H1 (cell line): Measurements from ENCODE around the gene RNF152. TPM values are rescaled to one million over a fixed set of nuclear protein-coding genes. Genes with fewer than 3 reads are reported as not detected.

Experiments used
- CTCF ChIA-PET: fragments of 300-600 bp; sonication (Branson Sonifier 250); formaldehyde crosslinking; loops from one replicate; lab custom pipeline; 2021; ENCODE audit not compliant: partially characterized antibody; lab: Charles Lee
- POLR2A ChIA-PET: fragments of 300-600 bp; sonication (Branson Sonifier 250); formaldehyde crosslinking; loops from one replicate; lab custom pipeline; 2021; ENCODE audit warnings: inconsistent platforms; ENCODE audit not compliant: partially characterized antibody; lab: Charles Lee
- DNase-seq, 2 experiments: peaks; one replicate each; pipeline versions ENCODE4 v3.0.0 to v3.0.0-alpha.2; 2010 to 2022; ENCODE audit warnings: low spot score in 2 of 2, low read depth in 1 of 2, mixed read lengths in 1 of 2
- FAIRE-seq: peaks from 2 replicates; lab custom pipeline; 2011; peaks lifted over from hg19 to GRCh38; lab: Jason Lieb, UNC
- H2AFZ ChIP-seq: 2 replicates; pipeline ENCODE4 v1.8.1; 2012; ENCODE audit warnings: low read length, inconsistent platforms
- H2AK5ac ChIP-seq: 2 replicates; pipeline ENCODE4 v1.6.1; 2013; ENCODE audit warnings: low read depth, low read length
- H2BK120ac ChIP-seq: replicated peaks from 2 replicates; pipeline ENCODE3; 2013; ENCODE audit warnings: low read depth, low read length, inconsistent platforms
- H2BK12ac ChIP-seq: 2 replicates; pipeline ENCODE4 v1.6.1; 2013; ENCODE audit warnings: low read depth, low read length
- H2BK15ac ChIP-seq: 2 replicates; pipeline ENCODE4 v1.6.1; 2013; ENCODE audit warnings: low read length
- H2BK20ac ChIP-seq: 2 replicates; pipeline ENCODE4 v1.6.1; 2013; ENCODE audit warnings: low read length
- H2BK5ac ChIP-seq: 2 replicates; pipeline ENCODE4 v1.6.1; 2013; ENCODE audit warnings: low read depth, low read length
- H3K14ac ChIP-seq: 2 replicates; pipeline ENCODE4 v1.6.1; 2013; ENCODE audit warnings: inconsistent platforms; ENCODE audit not compliant: insufficient read length
- H3K18ac ChIP-seq: 2 replicates; pipeline ENCODE4 v1.6.1; 2013; ENCODE audit warnings: low read length; ENCODE audit errors: extremely low read depth
- H3K23ac ChIP-seq: 2 replicates; pipeline ENCODE4 v1.6.1; 2013; ENCODE audit warnings: inconsistent platforms; ENCODE audit not compliant: insufficient read length
- H3K23me2 ChIP-seq: 2 replicates; pipeline ENCODE4 v1.6.1; 2013; ENCODE audit warnings: low read depth, low read length
- H3K27ac ChIP-seq: 2 replicates; pipeline ENCODE4 v1.6.1; 2011; ENCODE audit warnings: low read depth, low read length, inconsistent platforms
- H3K27me3 ChIP-seq, 4 experiments: replicated peaks in 1 of 4; 1 replicate in 1 of 4; 2 replicates in 3 of 4; pipeline versions ENCODE4 v1.6.1 to v1.8.1; 2011 to 2013; ENCODE audit warnings: low read length in 3 of 4, mild to moderate bottlenecking in 3 of 4, inconsistent platforms in 2 of 4, mixed read lengths in 2 of 4, moderate library complexity in 1 of 4; ENCODE audit not compliant: control insufficient read depth in 3 of 4, insufficient read depth in 3 of 4; ENCODE audit errors: extremely low read depth in 1 of 4
- H3K36me3 ChIP-seq, 4 experiments: 2 replicates each; pipeline versions ENCODE4 v1.6.1 to v1.8.1; 2011 to 2013; ENCODE audit warnings: mild to moderate bottlenecking in 4 of 4, low read length in 3 of 4, moderate library complexity in 2 of 4, control low read depth in 1 of 4, inconsistent platforms in 1 of 4; ENCODE audit not compliant: insufficient read depth in 4 of 4, control insufficient read depth in 2 of 4
- H3K4ac ChIP-seq: replicated peaks from 2 replicates; pipeline ENCODE3; 2013; ENCODE audit warnings: low read length, low read depth, mixed read lengths, inconsistent platforms; ENCODE audit not compliant: insufficient read length
- H3K4me1 ChIP-seq, 4 experiments: replicated peaks in 1 of 4; 1 replicate in 1 of 4; 2 replicates in 3 of 4; pipeline versions ENCODE4 v1.6.1 to v1.8.1; 2011 to 2013; ENCODE audit warnings: low read length in 3 of 4, inconsistent platforms in 2 of 4, mixed read lengths in 1 of 4; ENCODE audit not compliant: insufficient read depth in 4 of 4, control insufficient read depth in 3 of 4
- H3K4me2 ChIP-seq, 2 experiments: 2 replicates each; pipeline versions ENCODE4 v1.6.1 to v1.8.1; 2011 to 2013; ENCODE audit warnings: low read depth in 2 of 2, low read length in 2 of 2, control low read depth in 1 of 2, inconsistent platforms in 1 of 2, mild to moderate bottlenecking in 1 of 2; ENCODE audit not compliant: insufficient read depth in 1 of 2
- H3K4me3 ChIP-seq, 4 experiments: fragments of 200-600, 300-600 bp in 1 of 4; sonication (generic), shearing (Covaris generic), sonication (Bioruptor Twin) in 1 of 4; 2 replicates each; pipeline versions ENCODE4 v1.5.1 to v1.8.1; 2011 to 2016; ENCODE audit warnings: low read length in 4 of 4, low read depth in 3 of 4, control low read depth in 2 of 4, inconsistent platforms in 2 of 4, mild to moderate bottlenecking in 2 of 4, mixed read lengths in 1 of 4, moderate library complexity in 1 of 4; ENCODE audit not compliant: insufficient read depth in 2 of 4; ENCODE audit errors: extremely low read depth in 1 of 4
- H3K56ac ChIP-seq: replicated peaks from 2 replicates; pipeline ENCODE3; 2013; ENCODE audit warnings: low read depth, mild to moderate bottlenecking, mixed read lengths, low read length, inconsistent platforms; ENCODE audit not compliant: insufficient read length
- H3K79me1 ChIP-seq: 2 replicates; pipeline ENCODE4 v1.6.1; 2013; ENCODE audit warnings: low read depth, low read length, control low read depth
- H3K79me2 ChIP-seq, 2 experiments: 2 replicates each; pipeline versions ENCODE4 v1.6.1 to v1.8.1; 2012 to 2013; ENCODE audit warnings: low read length in 2 of 2, mild to moderate bottlenecking in 2 of 2, inconsistent platforms in 1 of 2; ENCODE audit not compliant: insufficient read depth in 2 of 2, control insufficient read depth in 1 of 2
- H3K9ac ChIP-seq, 4 experiments: replicated peaks in 1 of 4; 1 replicate in 1 of 4; 2 replicates in 3 of 4; pipeline versions ENCODE4 v1.6.1 to v1.8.1; 2011 to 2013; ENCODE audit warnings: low read depth in 3 of 4, low read length in 3 of 4, control low read depth in 2 of 4, mild to moderate bottlenecking in 2 of 4, moderate library complexity in 2 of 4, inconsistent platforms in 1 of 4; ENCODE audit errors: extremely low read depth in 1 of 4
- H3K9me3 ChIP-seq, 2 experiments: 2 replicates each; pipeline versions ENCODE4 v1.6.1 to v1.8.1; 2012 to 2013; ENCODE audit warnings: mild to moderate bottlenecking in 2 of 2, moderate library complexity in 2 of 2, control low read depth in 1 of 2, inconsistent platforms in 1 of 2, low read depth in 1 of 2, low read length in 1 of 2, mixed read lengths in 1 of 2; ENCODE audit not compliant: insufficient read depth in 2 of 2
- H4K20me1 ChIP-seq, 2 experiments: replicated peaks in 1 of 2; 2 replicates each; pipeline versions ENCODE3 to v1.8.1; 2011 to 2013; ENCODE audit warnings: inconsistent platforms in 2 of 2, low read length in 2 of 2, mild to moderate bottlenecking in 1 of 2; ENCODE audit not compliant: insufficient read depth in 2 of 2, control insufficient read depth in 1 of 2
- H4K5ac ChIP-seq: 2 replicates; pipeline ENCODE4 v1.6.1; 2013; ENCODE audit warnings: low read length, low read depth, mixed read lengths, inconsistent platforms; ENCODE audit not compliant: insufficient read length
- H4K8ac ChIP-seq: 2 replicates; pipeline ENCODE4 v1.8.0; 2013; ENCODE audit warnings: mild to moderate bottlenecking, moderate library complexity, low read length, inconsistent platforms; ENCODE audit not compliant: insufficient read depth; ENCODE audit errors: extremely low read depth
- H4K91ac ChIP-seq: replicated peaks from 2 replicates; pipeline ENCODE3; 2013; ENCODE audit warnings: low read length, mixed read lengths, inconsistent platforms; ENCODE audit not compliant: insufficient read length
- ASH2L ChIP-seq: fragments of 200-600, 300-600 bp; sonication (generic); IDR thresholded peaks from one replicate; pipeline ENCODE4 v1.7.1; 2017; ENCODE audit warnings: low read length
- BRCA1 ChIP-seq: IDR thresholded peaks from 2 replicates; pipeline ENCODE4 v1.6.1; 2012; ENCODE audit warnings: low read depth, low read length, improper control_type of control experiment
- CBX8 ChIP-seq: fragments of 300-800, 300-1000 bp; sonication (generic); IDR thresholded peaks from 2 replicates; pipeline ENCODE4 v1.7.1; 2016; ENCODE audit warnings: low read depth, low read length, borderline replicate concordance
- CHD1 ChIP-seq: IDR thresholded peaks from 2 replicates; pipeline ENCODE4 v1.6.1; 2012; ENCODE audit warnings: low read depth, low read length, improper control_type of control experiment
- EZH2 ChIP-seq: fragments of 200-600 bp; sonication (generic); IDR thresholded peaks from 2 replicates; pipeline ENCODE4 v1.7.1; 2012; ENCODE audit warnings: low read depth, mild to moderate bottlenecking, moderate library complexity, low read length, inconsistent platforms; ENCODE audit not compliant: severe bottlenecking
- FOSL1 ChIP-seq: IDR thresholded peaks from 2 replicates; pipeline ENCODE4 v1.6.1; 2011; ENCODE audit warnings: mild to moderate bottlenecking, low read depth, low read length, moderate library complexity; ENCODE audit not compliant: insufficient read depth
- POLR2A ChIP-seq, 2 experiments: IDR thresholded peaks; 1 replicate in 1 of 2; 2 replicates in 1 of 2; pipeline ENCODE4 v1.6.1; 2011; ENCODE audit warnings: low read depth in 2 of 2, low read length in 2 of 2, mild to moderate bottlenecking in 2 of 2; ENCODE audit errors: control extremely low read depth in 1 of 2
- POLR2AphosphoS5 ChIP-seq: IDR thresholded peaks from 2 replicates; pipeline ENCODE4 v1.6.1; 2011; ENCODE audit warnings: low read depth, low read length
- RFX5 ChIP-seq: IDR thresholded peaks from 2 replicates; pipeline ENCODE4 v1.6.1; 2011; ENCODE audit warnings: low read depth, low read length, improper control_type of control experiment, borderline replicate concordance
- SIX5 ChIP-seq: IDR thresholded peaks from 2 replicates; pipeline ENCODE4 v1.6.1; 2011; ENCODE audit warnings: mild to moderate bottlenecking, low read depth, low read length
- TAF7 ChIP-seq: optimal IDR thresholded peaks from 2 replicates; pipeline ENCODE3; 2011; ENCODE audit warnings: low read depth, mild to moderate bottlenecking, inconsistent platforms, low read length, moderate library complexity, borderline replicate concordance
- TCF12 ChIP-seq: IDR thresholded peaks from 2 replicates; pipeline ENCODE4 v1.6.1; 2011; ENCODE audit warnings: low read depth, mild to moderate bottlenecking, low read length
- ZNF274 ChIP-seq: IDR thresholded peaks from 2 replicates; pipeline ENCODE4 v1.7.0; 2012; ENCODE audit warnings: low read length, borderline replicate concordance; ENCODE audit errors: extremely low read depth
- WGBS, 2 experiments: shearing (Covaris generic) in 1 of 2; methylation state at CpG; one replicate each; pipeline versions ENCODE4 v1.1.6 to v1.1.7; 2013 to 2015; ENCODE audit warnings: low lambda C conversion rate in 2 of 2, mixed read lengths in 2 of 2, inconsistent platforms in 1 of 2, low coverage in 1 of 2, missing lambda C conversion rate in 1 of 2; ENCODE audit not compliant: insufficient replicate concordance in 2 of 2, insufficient coverage in 1 of 2, insufficient read length in 1 of 2; ENCODE audit errors: extremely low coverage in 1 of 2, missing lambda C conversion rate in 1 of 2; 5-methylcytosine and 5-hydroxymethylcytosine counted together
- polyA plus RNA-seq, 7 experiments: library from polyadenylated mRNA; depleted of rRNA in 3 of 7; stranded (reverse) in 5 of 7; unstranded in 2 of 7; fragments of >200 nt in 5 of 7; fragments of 200-250 nt in 2 of 7; gene quantifications; 1 replicate in 5 of 7; 2 replicates in 1 of 7; 4 replicates in 1 of 7; pipeline versions ENCODE4 v1.2.1 to v1.2.3, GENCODE V29; 2011 to 2013; ENCODE audit warnings: missing spikeins in 2 of 7, mixed read lengths in 2 of 7
- total RNA-seq: library from RNA; stranded (reverse); fragmentation: NEBNext Ultra II Directional; extraction: Animal tissue kit (Norgen Biotek cat#: 25700); gene quantifications from 2 replicates; pipeline ENCODE4 v1.2.1, GENCODE V29; 2021
- TF ChIP-seq, protein P1 (sequence below): IDR thresholded peaks from 2 replicates; pipeline ENCODE4 v1.6.1; 2012; ENCODE audit warnings: inconsistent platforms

The RNF152 gene
- total and polyA plus RNA-seq, 2 of the 8 experiments (the other 6 are each of a cell fraction or from before 2014, with no cell fraction given): 1.1 to 2.7 TPM

DNA sequence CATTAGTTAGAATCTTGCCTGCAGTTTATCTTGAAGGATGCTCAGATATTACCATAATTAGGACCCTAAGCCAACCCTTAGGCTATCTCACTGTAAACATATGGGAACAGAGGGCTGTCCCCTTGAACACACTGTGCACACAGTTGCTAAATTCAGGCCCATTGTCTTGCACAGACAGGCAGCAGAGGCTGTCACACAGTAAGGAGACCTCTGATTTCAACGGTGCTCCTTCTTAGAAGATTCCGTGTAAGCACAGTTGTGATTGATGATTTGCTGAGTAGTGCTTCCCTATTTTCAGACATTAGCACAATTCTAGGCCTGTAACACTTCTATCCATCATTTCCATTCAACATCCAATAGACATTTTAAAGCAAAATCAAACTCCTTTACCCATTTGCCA lies 108.0 kb downstream of the RNF152 start:
- CTCF ChIA-PET: interaction anchor here (0.9 kb wide), 1 partner anchor 49 kb away, joined by 3 read pairs; no protein-coding TSS in a partner anchor
- no peak for DNase-seq
- no peaks in the 10 kb centered on the region for H3K23me2 ChIP-seq

More for the DNA sequence above, 108.0 kb downstream of the RNF152 start:
- Histone ChIP-seq H3K79me2 (no peaks in the 10 kb centered on the region), H3K36me3 (no peaks in the 10 kb centered on the region), H4K91ac (no peak overlapping the region), H2BK5ac (no peak overlapping the region), H3K27ac (no peak overlapping the region), H2BK120ac (no peak overlapping the region), H2BK20ac (no peak overlapping the region), H3K18ac (no peak overlapping the region), H3K4me1 (no peaks in the 10 kb centered on the region), H2BK15ac (no peak overlapping the region), H4K8ac (no peak overlapping the region), H2BK12ac (no peak overlapping the region), H2AFZ (no peak overlapping the region), H3K27me3 (no peaks in the 10 kb centered on the region), H3K9me3 (no peaks in the 10 kb centered on the region), H3K4ac (no peak overlapping the region), H3K56ac (no peak overlapping the region), H3K4me3 (no peak overlapping the region), H3K9ac (no peak overlapping the region), H3K4me2 (no peak overlapping the region), H3K79me1 (no peaks in the 10 kb centered on the region), H4K20me1 (no peaks in the 10 kb centered on the region), H4K5ac (no peak overlapping the region), H3K23ac (no peak overlapping the region), H3K14ac (no peak overlapping the region), H2AK5ac (no peak overlapping the region)
- TF ChIP-seq POLR2A (IDR thresholded peaks at IDR 0.05; ENCODE audit: control extremely low read depth in 1 of 2, low read depth in 2 of 2, low read length in 2 of 2) (no peak), EZH2 (no peak), ASH2L (no peak), TAF7 (no peak), SIX5 (no peak), FOSL1 (no peak), BRCA1 (no peak), RFX5 (no peak), ZNF274 (no peak), TCF12 (no peak), CHD1 (no peak), CBX8 (no peak), POLR2AphosphoS5 (no peak)
- TF ChIP-seq, protein P1, sequence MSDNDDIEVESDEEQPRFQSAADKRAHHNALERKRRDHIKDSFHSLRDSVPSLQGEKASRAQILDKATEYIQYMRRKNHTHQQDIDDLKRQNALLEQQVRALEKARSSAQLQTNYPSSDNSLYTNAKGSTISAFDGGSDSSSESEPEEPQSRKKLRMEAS: no peak
- WGBS, 2 experiments: 86% methylated on average over 2 of the region's 2 CpGs; no CpG with 5 or more reads in 1 of the 2 experiments
- POLR2A ChIA-PET: no interaction called here
- FAIRE-seq: no peak
